Upper lobe of left lung (tissue), 6 donors: Measurements from ENCODE around the gene CHIT1. TPM values are rescaled to one million over a fixed set of nuclear protein-coding genes. Genes with fewer than 3 reads are reported as not detected.
A peak's percentile ranks its signal among the peaks of the same experiment; 100 is the strongest.

Experiments used
- ATAC-seq, 2 donors: fragments of 200-7000 bp; cut with Tn5 transposase; one replicate each; pipeline ENCODE4 v1.9.1; 2022; ENCODE audit warnings: mild to moderate bottlenecking in 2 of 2, moderate library complexity in 2 of 2; ENCODE audit not compliant: low FRiP score in 2 of 2
- DNase-seq, 2 donors: peaks; one replicate each; pipeline ENCODE4 v3.0.0-alpha.2; 2019 to 2020
- H3K27ac ChIP-seq, 4 donors: fragments of 200-600 bp; sonication (generic); one replicate each; pipeline ENCODE4 v1.5.1; 2016 to 2019
- H3K27me3 ChIP-seq, 4 donors: fragments of 200-600 bp; sonication (generic); one replicate each; pipeline ENCODE4 v1.5.1; 2017 to 2019
- H3K36me3 ChIP-seq, 4 donors: fragments of 200-600 bp; sonication (generic); one replicate each; pipeline ENCODE4 v1.5.1; 2016 to 2019
- H3K4me1 ChIP-seq, 4 donors: fragments of 200-600 bp; sonication (generic); one replicate each; pipeline ENCODE4 v1.5.1; 2018 to 2019
- H3K4me3 ChIP-seq, 4 donors: fragments of 200-600 bp; sonication (generic); one replicate each; pipeline ENCODE4 v1.5.1; 2017 to 2019; ENCODE audit warnings: mild to moderate bottlenecking in 2 of 4, moderate library complexity in 1 of 4
- H3K9me3 ChIP-seq, 4 donors: fragments of 200-600 bp; sonication (generic); one replicate each; pipeline ENCODE4 v1.5.1; 2018 to 2019
- CTCF ChIP-seq, 6 experiments: fragments of 450-650 bp in 4 of 6; fragments of 200-600 bp in 2 of 6; sonication (generic) in 2 of 6; IDR thresholded peaks; one replicate each; pipeline ENCODE4 v1.5.1; 2016 to 2019; ENCODE audit warnings: antibody characterized with exemption in 6 of 6
- EP300 ChIP-seq, 4 donors: sonication (generic); formaldehyde crosslinking; IDR thresholded peaks; one replicate each; pipeline ENCODE4 v1.5.1; 2017; ENCODE audit warnings: antibody characterized with exemption in 4 of 4, control low read depth in 2 of 4
- POLR2A ChIP-seq, 4 donors: fragments of 450-650 bp; IDR thresholded peaks; one replicate each; pipeline ENCODE4 v1.5.1; 2016 to 2017; ENCODE audit warnings: antibody characterized with exemption in 4 of 4, mild to moderate bottlenecking in 2 of 4
- POLR2AphosphoS5 ChIP-seq, 2 donors: sonication (generic); formaldehyde crosslinking; IDR thresholded peaks; one replicate each; pipeline ENCODE4 v1.5.1; 2017; ENCODE audit warnings: antibody characterized with exemption in 2 of 2
- WGBS, 2 donors: methylation state at CpG; one replicate each; pipeline ENCODE4 v1.1.5; 2017 to 2018; 5-methylcytosine and 5-hydroxymethylcytosine counted together
- total RNA-seq, 6 donors: library from RNA; depleted of rRNA in 4 of 6; stranded (reverse); fragments of >200 nt in 4 of 6; gene quantifications; one replicate each; pipeline versions ENCODE4 v1.1.0 to v1.2.1, GENCODE V29; 2016 to 2021
- donor health status: DM: no; HTN: no; CAD: no; lungs with moderate emphysema.
- donor health status: DM: no; HTN: yes; CAD: no; lungs with severe emphysema.

The CHIT1 gene
- total RNA-seq, 6 donors from 2014 or later = 2.0 to 97.4 (median 3.7) TPM

- TF ChIP-seq POLR2AphosphoS5 (IDR thresholded peaks at IDR 0.05) = no peak
- TF ChIP-seq POLR2A (IDR thresholded peaks at IDR 0.05) = no peak
- no peak for TF ChIP-seq CTCF (IDR thresholded peaks at IDR 0.05)
- no peak for TF ChIP-seq EP300 (IDR thresholded peaks at IDR 0.05)
- Histone ChIP-seq H3K27ac (no peak overlapping the region), H3K4me1 (peaks cover 9 to 24% (median 21%) of the 10 kb centered on the region in 4 donors), H3K36me3 (peaks cover 0 to 5% (median 0%) of the 10 kb centered on the region in 4 donors), H3K9me3 (no peaks in the 10 kb centered on the region), H3K4me3 (no peak overlapping the region), H3K27me3 (no peaks in the 10 kb centered on the region)
- 75 to 100% methylated on average over 1 to 4 of the region's 4 CpGs for WGBS, 2 donors
- no peak for ATAC-seq
- DNase-seq = no peak
These were observed 45.0 kb downstream of the CHIT1 start for GRCh38 chr1:203184467-203184866.

GRCh38 chr1:203183828-203184227, 45.6 kb downstream of the CHIT1 start:
- H3K4me3 ChIP-seq = no peak overlapping the region

GRCh38 chr1:203182387-203182953, 47.0 kb downstream of the CHIT1 start:
- TF ChIP-seq POLR2A (IDR thresholded peaks at IDR 0.05) = no peak
- no peak for TF ChIP-seq CTCF (IDR thresholded peaks at IDR 0.05)
- no peak for TF ChIP-seq POLR2AphosphoS5 (IDR thresholded peaks at IDR 0.05)
- TF ChIP-seq EP300 (IDR thresholded peaks at IDR 0.05) = no peak
- Histone ChIP-seq H3K36me3 (peaks cover 0 to 5% (median 0%) of the 10 kb centered on the region in 4 donors), H3K4me3 (no peak overlapping the region), H3K27me3 (no peaks in the 10 kb centered on the region), H3K27ac (no peak overlapping the region), H3K4me1 (peaks cover 7 to 23% (median 21%) of the 10 kb centered on the region in 4 donors), H3K9me3 (no peaks in the 10 kb centered on the region)
- no peak for ATAC-seq
- no peak for DNase-seq
- 90 to 98% methylated on average over 6 to 7 of the region's 7 CpGs for WGBS, 2 donors

More at GRCh38 chr1:203183828-203184227, 45.6 kb downstream of the CHIT1 start:
- WGBS, 2 donors = 90 to 92% methylated on average over 1 to 2 of the region's 2 CpGs
- DNase-seq (no peak), ATAC-seq (no peak)
- no peak overlapping the region for H3K27ac ChIP-seq
- H3K36me3 ChIP-seq = peaks cover 0 to 5% (median 0%) of the 10 kb centered on the region in 4 donors
- no peaks in the 10 kb centered on the region for H3K9me3 ChIP-seq
- H3K4me1 ChIP-seq = peaks cover 9 to 24% (median 21%) of the 10 kb centered on the region in 4 donors
- TF ChIP-seq POLR2A (IDR thresholded peaks at IDR 0.05) (no peak), EP300 (IDR thresholded peaks at IDR 0.05) (no peak)
- H3K27me3 ChIP-seq = no peaks in the 10 kb centered on the region

- peak in 1 of 2 donors; percentile 64 for DNase-seq
- TF ChIP-seq CTCF (IDR thresholded peaks at IDR 0.05) (no peak), POLR2AphosphoS5 (IDR thresholded peaks at IDR 0.05) (no peak), POLR2A (IDR thresholded peaks at IDR 0.05) (no peak), EP300 (IDR thresholded peaks at IDR 0.05) (no peak)
- Histone ChIP-seq H3K4me1 (peaks cover 4 to 19% (median 15%) of the 10 kb centered on the region in 4 donors), H3K4me3 (no peak overlapping the region), H3K27ac (no peak overlapping the region), H3K36me3 (peaks cover 0 to 5% (median 0%) of the 10 kb centered on the region in 4 donors), H3K27me3 (no peaks in the 10 kb centered on the region), H3K9me3 (no peaks in the 10 kb centered on the region)
- ATAC-seq = no peak
- WGBS, 2 donors = 65 to 79% methylated on average over 8 to 9 of the region's 10 CpGs
These were observed 47.7 kb downstream of the CHIT1 start for GRCh38 chr1:203181586-203182386.

- ATAC-seq (no peak), DNase-seq (no peak)
- peaks cover 3 to 18% (median 11%) of the 10 kb centered on the region in 4 donors for H3K4me1 ChIP-seq
These were observed 48.7 kb downstream of the CHIT1 start for GRCh38 chr1:203180611-203181330.

More at GRCh38 chr1:203180611-203181330, 48.7 kb downstream of the CHIT1 start:
- no peak for TF ChIP-seq POLR2AphosphoS5 (IDR thresholded peaks at IDR 0.05)
- TF ChIP-seq CTCF (IDR thresholded peaks at IDR 0.05) = no peak
- TF ChIP-seq POLR2A (IDR thresholded peaks at IDR 0.05) = no peak
- TF ChIP-seq EP300 (IDR thresholded peaks at IDR 0.05) = no peak
- Histone ChIP-seq H3K36me3 (peaks cover 0 to 5% (median 0%) of the 10 kb centered on the region in 4 donors), H3K27ac (no peak overlapping the region), H3K9me3 (no peaks in the 10 kb centered on the region), H3K27me3 (no peaks in the 10 kb centered on the region), H3K4me3 (no peak overlapping the region)
- 81 to 86% methylated on average over 10 to 11 of the region's 11 CpGs for WGBS, 2 donors
